PC-9 (cell line): ENCODE measurements around the gene PKNOX2.

Experiments
- EZH2 ChIP-seq: fragments of 200-600 bp; sonication (generic); IDR thresholded peaks from 2 replicates; pipeline ENCODE4 v1.8.0; 2017; ENCODE audit warnings: antibody characterized with exemption, low read depth
- TF ChIP-seq, protein P1 (sequence below): fragments of 200-600 bp; sonication (generic); conservative IDR thresholded peaks from 2 replicates; pipeline ENCODE4 v1.6.1; 2017; ENCODE audit warnings: mixed run types, antibody characterized with exemption, mild to moderate bottlenecking, moderate library complexity

DNA sequence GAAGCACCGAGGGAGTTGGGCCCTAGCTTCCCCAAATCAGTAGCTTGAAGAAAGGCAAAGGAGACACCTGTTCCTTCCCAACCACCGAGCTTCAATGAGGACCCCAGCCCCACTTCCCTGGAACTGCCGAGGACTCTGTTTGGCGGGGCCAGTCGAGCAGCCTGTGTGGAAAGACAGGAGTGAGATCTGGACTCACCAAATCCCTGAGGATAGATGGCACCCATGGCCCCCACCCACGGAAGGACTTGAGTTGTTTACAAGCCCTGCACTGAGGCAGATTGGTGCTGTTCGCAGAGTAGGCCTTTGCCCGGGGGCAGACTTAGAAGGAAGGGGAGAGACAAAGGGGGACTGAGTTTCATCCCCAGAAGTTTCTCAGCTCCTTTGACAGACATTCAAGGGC lies 266.9 kb downstream of the PKNOX2 start:
- TF ChIP-seq, protein P1, sequence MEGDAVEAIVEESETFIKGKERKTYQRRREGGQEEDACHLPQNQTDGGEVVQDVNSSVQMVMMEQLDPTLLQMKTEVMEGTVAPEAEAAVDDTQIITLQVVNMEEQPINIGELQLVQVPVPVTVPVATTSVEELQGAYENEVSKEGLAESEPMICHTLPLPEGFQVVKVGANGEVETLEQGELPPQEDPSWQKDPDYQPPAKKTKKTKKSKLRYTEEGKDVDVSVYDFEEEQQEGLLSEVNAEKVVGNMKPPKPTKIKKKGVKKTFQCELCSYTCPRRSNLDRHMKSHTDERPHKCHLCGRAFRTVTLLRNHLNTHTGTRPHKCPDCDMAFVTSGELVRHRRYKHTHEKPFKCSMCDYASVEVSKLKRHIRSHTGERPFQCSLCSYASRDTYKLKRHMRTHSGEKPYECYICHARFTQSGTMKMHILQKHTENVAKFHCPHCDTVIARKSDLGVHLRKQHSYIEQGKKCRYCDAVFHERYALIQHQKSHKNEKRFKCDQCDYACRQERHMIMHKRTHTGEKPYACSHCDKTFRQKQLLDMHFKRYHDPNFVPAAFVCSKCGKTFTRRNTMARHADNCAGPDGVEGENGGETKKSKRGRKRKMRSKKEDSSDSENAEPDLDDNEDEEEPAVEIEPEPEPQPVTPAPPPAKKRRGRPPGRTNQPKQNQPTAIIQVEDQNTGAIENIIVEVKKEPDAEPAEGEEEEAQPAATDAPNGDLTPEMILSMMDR: no peak
- TF ChIP-seq EZH2: no peak
